ENCODE results near the gene ADA. TPM values are rescaled to one million over a fixed set of nuclear protein-coding genes. Genes with fewer than 3 reads are reported as not detected.

Gene ADA
- polyA plus RNA-seq, 1 donor (not counting 4 experiments of a cell fraction or from before 2014, with no cell fraction given): 21.4 TPM

GRCh38 chr20:44597930-44598329 lies 53.6 kb downstream of the ADA start:
- H3K36me3 ChIP-seq (ENCODE audit: control insufficient read depth in 2 of 2, extremely low read depth in 1 of 2, insufficient read depth in 2 of 2, low read length in 2 of 2): no peaks in the 10 kb centered on the region
- DNase-seq (ENCODE audit: low read depth, low spot score) (no peak), FAIRE-seq (no peak)
- peaks cover 2% of the 10 kb centered on the region for H3K4me1 ChIP-seq (ENCODE audit: control insufficient read depth, extremely low read depth, insufficient read depth, low read length)
- no peak overlapping the region for H3K4me3 ChIP-seq (ENCODE audit: control insufficient read depth in 2 of 3, extremely low read depth in 1 of 3, insufficient read depth in 2 of 3, low read depth in 1 of 3, low read length in 3 of 3)
- H3K4me2 ChIP-seq (ENCODE audit: control insufficient read depth, extremely low read depth, insufficient read depth, low read depth, low read length): no peak overlapping the region
- H2AFZ ChIP-seq (ENCODE audit: control insufficient read depth, low read length): no peak overlapping the region
- no peak overlapping the region for H3K27ac ChIP-seq (ENCODE audit: control insufficient read depth, insufficient read depth, low read length)
- no peak overlapping the region for H3K9ac ChIP-seq (ENCODE audit: control insufficient read depth, extremely low read depth, insufficient read depth, low read length)
- no peaks in the 10 kb centered on the region for H4K20me1 ChIP-seq (ENCODE audit: control insufficient read depth, extremely low read depth, insufficient read depth, low read length)
- dilution Hi-C loops (cut with MboI; ENCODE audit: extremely low pct_ligation_motif_present, low sequenced_read_pairs): no loop called here
- no peaks in the 10 kb centered on the region for H3K9me3 ChIP-seq (ENCODE audit: control insufficient read depth, low read depth, low read length)
- H3K27me3 ChIP-seq (ENCODE audit: control insufficient read depth, extremely low read depth, insufficient read depth, low read length): no peaks in the 10 kb centered on the region
- no peaks in the 10 kb centered on the region for H3K9me1 ChIP-seq (ENCODE audit: control insufficient read depth, extremely low read depth, insufficient read depth, low read length)
- H3K79me2 ChIP-seq (ENCODE audit: control insufficient read depth, insufficient read depth, low read length): no peaks in the 10 kb centered on the region
- no peak for TF ChIP-seq EZH2 (IDR thresholded peaks at IDR 0.05; ENCODE audit: low read length)
- no peak for TF ChIP-seq CTCF (optimal IDR thresholded peaks at IDR 0.05 in 1 of 3, IDR thresholded peaks at IDR 0.05 in 1 of 3, conservative IDR thresholded peaks at IDR 0.05 in 1 of 3; ENCODE audit: extremely low read depth in 1 of 3, insufficient read depth in 2 of 3, low read length in 3 of 3)

GRCh38 chr20:44597516-44597915 lies 54.0 kb downstream of the ADA start:
- no peaks in the 10 kb centered on the region for H3K79me2 ChIP-seq (ENCODE audit: control insufficient read depth, insufficient read depth, low read length)
- DNase-seq (ENCODE audit: low read depth, low spot score) (no peak), FAIRE-seq (no peak)
- dilution Hi-C loops (cut with MboI; ENCODE audit: extremely low pct_ligation_motif_present, low sequenced_read_pairs): no loop called here
- no peak overlapping the region for H3K4me2 ChIP-seq (ENCODE audit: control insufficient read depth, extremely low read depth, insufficient read depth, low read depth, low read length)
- no peak overlapping the region for H3K27ac ChIP-seq (ENCODE audit: control insufficient read depth, insufficient read depth, low read length)
- H3K36me3 ChIP-seq (ENCODE audit: control insufficient read depth in 2 of 2, extremely low read depth in 1 of 2, insufficient read depth in 2 of 2, low read length in 2 of 2): no peaks in the 10 kb centered on the region
- H3K27me3 ChIP-seq (ENCODE audit: control insufficient read depth, extremely low read depth, insufficient read depth, low read length): no peaks in the 10 kb centered on the region
- no peaks in the 10 kb centered on the region for H4K20me1 ChIP-seq (ENCODE audit: control insufficient read depth, extremely low read depth, insufficient read depth, low read length)
- H3K9ac ChIP-seq (ENCODE audit: control insufficient read depth, extremely low read depth, insufficient read depth, low read length): no peak overlapping the region
- no peak for TF ChIP-seq CTCF (optimal IDR thresholded peaks at IDR 0.05 in 1 of 3, IDR thresholded peaks at IDR 0.05 in 1 of 3, conservative IDR thresholded peaks at IDR 0.05 in 1 of 3; ENCODE audit: extremely low read depth in 1 of 3, insufficient read depth in 2 of 3, low read length in 3 of 3)
- TF ChIP-seq EZH2 (IDR thresholded peaks at IDR 0.05; ENCODE audit: low read length): no peak
- no peak overlapping the region for H3K4me3 ChIP-seq (ENCODE audit: control insufficient read depth in 2 of 3, extremely low read depth in 1 of 3, insufficient read depth in 2 of 3, low read depth in 1 of 3, low read length in 3 of 3)
- H2AFZ ChIP-seq (ENCODE audit: control insufficient read depth, low read length): no peak overlapping the region
- no peaks in the 10 kb centered on the region for H3K9me1 ChIP-seq (ENCODE audit: control insufficient read depth, extremely low read depth, insufficient read depth, low read length)
- H3K9me3 ChIP-seq (ENCODE audit: control insufficient read depth, low read depth, low read length): no peaks in the 10 kb centered on the region
- H3K4me1 ChIP-seq (ENCODE audit: control insufficient read depth, extremely low read depth, insufficient read depth, low read length): peaks cover 2% of the 10 kb centered on the region

Measured in keratinocyte (primary cell).